ENCODE measurements around the gene BLCAP. TPM values are rescaled to one million over a fixed set of nuclear protein-coding genes. Genes with fewer than 3 reads are reported as not detected.
A peak's percentile ranks its signal among the peaks of the same experiment; 100 is the strongest.

BLCAP gene
- total RNA-seq, 1 donor from 2014 or later = 44.2 TPM

DNA sequence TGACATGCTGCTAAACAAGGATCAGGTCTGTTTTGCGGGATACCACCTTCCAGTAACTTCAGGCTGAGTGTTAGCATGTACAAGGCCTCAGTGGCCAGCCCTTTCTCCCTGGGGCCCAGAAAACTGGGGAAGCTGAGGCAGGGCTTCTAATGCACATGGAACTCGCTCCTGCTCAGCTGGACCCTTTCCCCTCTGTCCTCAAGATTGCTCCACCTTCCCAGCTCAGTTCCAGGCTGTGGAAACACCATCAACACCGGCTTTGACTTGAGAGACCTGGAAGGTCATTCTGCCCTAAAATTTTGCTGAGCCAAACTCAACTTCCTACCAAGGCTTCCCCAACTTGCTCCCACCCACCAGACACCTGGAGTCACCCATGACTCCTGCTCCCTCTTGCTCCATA is 4.2 kb upstream of the BLCAP start:
- Mint-ChIP-seq H3K4me1 (peaks cover 29% of the 10 kb centered on the region), H3K9me3 (no peaks in the 10 kb centered on the region), H3K27ac (ENCODE audit: unreplicated experiment) (peak overlapping the region; percentile 25), H3K27me3 (ENCODE audit: low read depth) (peaks cover 3% of the 10 kb centered on the region), H3K4me3 (peak overlapping the region; percentile 33), H3K36me3 (ENCODE audit: low read depth) (no peaks in the 10 kb centered on the region)
- TF ChIP-seq, protein P1, sequence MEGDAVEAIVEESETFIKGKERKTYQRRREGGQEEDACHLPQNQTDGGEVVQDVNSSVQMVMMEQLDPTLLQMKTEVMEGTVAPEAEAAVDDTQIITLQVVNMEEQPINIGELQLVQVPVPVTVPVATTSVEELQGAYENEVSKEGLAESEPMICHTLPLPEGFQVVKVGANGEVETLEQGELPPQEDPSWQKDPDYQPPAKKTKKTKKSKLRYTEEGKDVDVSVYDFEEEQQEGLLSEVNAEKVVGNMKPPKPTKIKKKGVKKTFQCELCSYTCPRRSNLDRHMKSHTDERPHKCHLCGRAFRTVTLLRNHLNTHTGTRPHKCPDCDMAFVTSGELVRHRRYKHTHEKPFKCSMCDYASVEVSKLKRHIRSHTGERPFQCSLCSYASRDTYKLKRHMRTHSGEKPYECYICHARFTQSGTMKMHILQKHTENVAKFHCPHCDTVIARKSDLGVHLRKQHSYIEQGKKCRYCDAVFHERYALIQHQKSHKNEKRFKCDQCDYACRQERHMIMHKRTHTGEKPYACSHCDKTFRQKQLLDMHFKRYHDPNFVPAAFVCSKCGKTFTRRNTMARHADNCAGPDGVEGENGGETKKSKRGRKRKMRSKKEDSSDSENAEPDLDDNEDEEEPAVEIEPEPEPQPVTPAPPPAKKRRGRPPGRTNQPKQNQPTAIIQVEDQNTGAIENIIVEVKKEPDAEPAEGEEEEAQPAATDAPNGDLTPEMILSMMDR (conservative IDR thresholded peaks at IDR 0.05) = no peak
- no peak for DNase-seq (ENCODE audit: low read depth, low spot score)

DNA sequence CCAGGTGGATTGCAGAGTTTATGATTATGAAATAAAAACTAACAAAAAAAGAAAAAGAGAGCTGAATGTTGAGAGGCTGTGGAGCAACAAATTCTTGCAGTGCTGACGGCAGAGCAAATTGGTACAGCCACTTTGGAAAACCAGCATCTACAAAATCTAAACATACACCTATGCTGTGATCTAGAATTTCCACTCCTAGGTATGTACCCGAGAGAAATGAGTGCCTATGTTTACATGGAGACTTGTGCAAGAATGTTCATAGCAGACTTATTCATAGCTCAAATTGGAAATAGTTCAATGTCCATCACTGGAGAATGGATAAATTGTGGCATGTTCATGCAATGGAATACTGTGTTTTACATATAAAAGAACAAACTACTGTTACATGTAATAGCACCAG is 3.0 kb upstream of the BLCAP start:
- Mint-ChIP-seq H3K36me3 (ENCODE audit: low read depth) (no peaks in the 10 kb centered on the region), H3K4me1 (peaks cover 38% of the 10 kb centered on the region), H3K27me3 (ENCODE audit: low read depth) (peaks cover 3% of the 10 kb centered on the region), H3K9me3 (no peaks in the 10 kb centered on the region), H3K4me3 (peak overlapping the region; percentile 44), H3K27ac (ENCODE audit: unreplicated experiment) (no peak overlapping the region)
- TF ChIP-seq, protein P1 (conservative IDR thresholded peaks at IDR 0.05) = no peak
- no peak for DNase-seq (ENCODE audit: low read depth, low spot score)

DNA sequence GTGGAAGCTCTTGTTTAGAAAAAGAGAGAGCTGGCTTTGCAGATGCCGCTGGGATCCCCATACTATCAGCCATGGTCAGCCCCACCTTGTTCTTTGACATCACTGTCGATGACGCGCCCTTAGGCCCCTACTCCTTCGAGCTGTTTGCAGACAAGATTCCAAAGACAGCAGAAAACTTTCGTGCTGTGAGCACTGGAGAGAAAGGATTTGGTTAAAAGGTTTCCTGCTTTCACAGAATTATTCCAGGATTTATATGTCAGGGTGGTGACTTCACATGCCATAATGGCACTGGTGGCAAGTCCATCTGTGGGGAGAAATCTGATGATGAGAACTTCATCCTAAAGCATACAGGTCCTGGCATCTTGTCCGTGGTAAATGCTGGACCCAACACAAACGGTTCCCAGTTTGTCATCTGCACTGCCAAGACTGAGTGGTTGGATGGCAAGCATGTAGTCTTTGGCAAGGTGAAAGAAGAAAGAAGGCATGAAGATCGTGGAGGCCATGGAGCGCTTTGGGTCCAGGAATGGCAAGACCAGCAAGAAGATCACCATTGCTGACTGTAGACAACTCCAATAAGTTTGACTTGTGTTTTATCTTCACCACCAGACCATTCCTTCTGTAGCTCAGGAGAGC is 2.4 kb upstream of the BLCAP start:
- TF ChIP-seq, protein P1 (conservative IDR thresholded peaks at IDR 0.05) = no peak
- no peaks in the 10 kb centered on the region for H3K36me3 Mint-ChIP-seq (ENCODE audit: low read depth)
- peaks cover 44% of the 10 kb centered on the region for H3K4me1 Mint-ChIP-seq
- no peak overlapping the region for H3K27ac Mint-ChIP-seq (ENCODE audit: unreplicated experiment)
- no peak for DNase-seq (ENCODE audit: low read depth, low spot score)
- peaks cover 3% of the 10 kb centered on the region for H3K27me3 Mint-ChIP-seq (ENCODE audit: low read depth)
- H3K4me3 Mint-ChIP-seq = peak overlapping the region; percentile 44
- H3K9me3 Mint-ChIP-seq = no peaks in the 10 kb centered on the region

DNA sequence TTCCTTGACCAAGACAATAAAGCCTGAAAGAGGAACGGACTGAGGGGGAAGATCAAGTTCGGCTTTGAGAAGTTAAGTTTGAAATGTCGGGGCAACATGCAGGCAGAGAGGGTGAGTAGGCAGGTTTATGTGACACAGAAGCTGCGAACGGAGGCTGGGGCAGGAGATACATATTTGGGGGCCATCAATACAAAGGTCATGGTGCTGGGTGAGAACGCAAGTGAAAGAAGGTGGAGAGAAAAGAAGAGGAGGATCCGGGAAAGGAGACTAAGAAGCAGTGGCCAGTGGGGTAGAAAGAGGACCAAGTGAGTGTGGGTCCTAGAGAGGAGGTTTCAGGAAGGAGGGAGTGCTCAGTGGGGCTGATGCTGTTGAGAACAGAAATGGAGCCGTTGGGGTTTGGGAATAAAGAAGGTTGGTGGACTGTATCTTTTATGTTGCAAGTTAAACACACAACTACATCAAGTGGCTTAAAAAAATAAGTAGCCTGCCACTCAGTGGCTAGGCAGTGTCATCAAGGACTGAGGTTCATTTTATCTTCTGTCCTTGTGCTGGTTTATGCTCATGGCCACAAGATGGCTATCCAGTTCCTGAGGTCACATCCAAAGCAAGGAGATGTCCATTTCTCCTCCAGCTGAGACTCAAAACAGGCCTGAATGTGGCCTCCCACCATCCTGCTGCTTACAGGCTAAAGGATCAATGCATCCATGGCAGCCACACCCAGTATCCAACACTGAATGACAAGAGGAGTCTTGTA is 1.7 kb upstream of the BLCAP start:
- TF ChIP-seq, protein P1 (conservative IDR thresholded peaks at IDR 0.05) = no peak
- Mint-ChIP-seq H3K4me3 (peak overlapping the region; percentile 94), H3K4me1 (peaks cover 47% of the 10 kb centered on the region), H3K9me3 (no peaks in the 10 kb centered on the region), H3K27me3 (ENCODE audit: low read depth) (peaks cover 3% of the 10 kb centered on the region), H3K27ac (ENCODE audit: unreplicated experiment) (no peak overlapping the region), H3K36me3 (ENCODE audit: low read depth) (no peaks in the 10 kb centered on the region)
- DNase-seq (ENCODE audit: low read depth, low spot score) = no peak

DNA sequence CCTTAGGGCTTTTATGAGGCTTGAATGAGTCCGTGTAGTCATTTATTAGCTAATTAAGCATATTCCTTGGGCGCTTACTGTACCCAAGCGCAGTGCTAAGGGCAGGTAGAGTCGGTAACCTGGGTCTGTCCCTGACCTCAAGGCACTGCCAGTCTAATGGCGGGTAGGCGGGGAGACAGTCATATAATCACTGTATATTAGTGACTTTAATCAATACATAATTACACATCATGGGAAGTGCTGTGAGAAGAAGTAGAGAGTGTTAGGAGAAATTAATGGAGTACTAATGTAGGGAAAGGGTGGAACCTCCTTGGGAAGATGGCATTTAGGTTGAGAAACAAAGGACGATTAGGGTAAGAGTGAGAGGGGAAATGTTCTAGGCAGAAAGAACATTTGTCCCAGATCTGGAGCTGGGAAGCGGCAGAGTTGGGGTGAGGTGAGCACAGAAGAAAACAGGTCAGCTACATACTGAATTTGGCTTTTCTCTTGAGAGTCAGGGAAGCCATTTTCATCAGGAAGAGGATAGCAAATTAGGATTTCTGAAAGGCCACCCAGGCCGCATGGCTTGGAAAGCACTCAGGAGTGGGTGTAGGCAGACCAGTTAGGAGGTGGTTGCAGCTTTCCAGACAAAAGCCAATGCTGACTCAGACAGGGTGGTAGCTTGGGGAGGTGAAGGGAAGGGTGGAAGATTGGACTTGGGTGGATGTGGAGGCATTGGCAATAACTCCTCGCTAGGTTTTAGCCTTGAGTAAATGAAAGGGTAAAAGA is 954 bp upstream of the BLCAP start:
- Mint-ChIP-seq H3K4me3 (peak overlapping the region; percentile 94), H3K9me3 (no peaks in the 10 kb centered on the region), H3K27ac (ENCODE audit: unreplicated experiment) (peak overlapping the region; percentile 100), H3K27me3 (ENCODE audit: low read depth) (peaks cover 3% of the 10 kb centered on the region), H3K4me1 (peaks cover 46% of the 10 kb centered on the region), H3K36me3 (ENCODE audit: low read depth) (peaks cover 1% of the 10 kb centered on the region)
- TF ChIP-seq, protein P1 (conservative IDR thresholded peaks at IDR 0.05) = no peak
- no peak for DNase-seq (ENCODE audit: low read depth, low spot score)
